ENCODE data around the gene PLXNC1. TPM values are rescaled to one million over a fixed set of nuclear protein-coding genes. Genes with fewer than 3 reads are reported as not detected.

Gene PLXNC1
- polyA plus RNA-seq, 1 of the 3 experiments (the other 2 are of a cell fraction) = 0.23 TPM

- H3K9me3 ChIP-seq = no peaks in the 10 kb centered on the region
- no peaks in the 10 kb centered on the region for H3K27me3 ChIP-seq (ENCODE audit: insufficient read depth)
- WGBS (ENCODE audit: low lambda C conversion rate) = 90% methylated on average over 9 of the region's 9 CpGs
- TF ChIP-seq FOSL2 (IDR thresholded peaks at IDR 0.05; ENCODE audit: borderline replicate concordance, low read depth) = peak; percentile 11; the same call in 1 of the 2 replicates
- TF ChIP-seq YY1 (IDR thresholded peaks at IDR 0.05; ENCODE audit: low read depth) = no peak
- no peak for TF ChIP-seq REST (IDR thresholded peaks at IDR 0.05; ENCODE audit: low read depth, low read length)
- no peak for TF ChIP-seq EP300 (IDR thresholded peaks at IDR 0.05; ENCODE audit: borderline replicate concordance in 1 of 2, low read depth in 1 of 2, low read length in 1 of 2)
- no peak for TF ChIP-seq RCOR1 (IDR thresholded peaks at IDR 0.05; ENCODE audit: low read length)
- no peak for TF ChIP-seq CHD2 (IDR thresholded peaks at IDR 0.05; ENCODE audit: low read length, partially characterized antibody)
- no peak for TF ChIP-seq SMC3 (IDR thresholded peaks at IDR 0.05; ENCODE audit: low read depth, low read length)
- TF ChIP-seq USF1 (IDR thresholded peaks at IDR 0.05; ENCODE audit: borderline replicate concordance, low read depth) = no peak
- TF ChIP-seq NRF1 (IDR thresholded peaks at IDR 0.05; ENCODE audit: low read depth, low read length) = no peak
- TF ChIP-seq MEF2A (IDR thresholded peaks at IDR 0.05; ENCODE audit: borderline replicate concordance, low read depth) = no peak
- 0 out of 2 replicates have a peak, but pooled peaks have one; percentile 33 for TF ChIP-seq JUND (IDR thresholded peaks at IDR 0.05)
- TF ChIP-seq PBX3 (IDR thresholded peaks at IDR 0.05) = no peak
- TF ChIP-seq NFIC (IDR thresholded peaks at IDR 0.05; ENCODE audit: borderline replicate concordance) = no peak
- no peaks in the 10 kb centered on the region for H3K79me2 ChIP-seq (ENCODE audit: insufficient read depth)
- no peaks in the 10 kb centered on the region for H3F3A ChIP-seq (replicated peaks; ENCODE audit: insufficient read depth)
- no peak overlapping the region for H3K4me3 ChIP-seq (ENCODE audit: low read depth in 2 of 2, low read length in 1 of 2)
- no peak for DNase-seq
- H3K4me1 ChIP-seq (ENCODE audit: control insufficient read depth in 1 of 2, insufficient read depth in 2 of 2, low read depth in 1 of 2, low read length in 1 of 2) = peaks cover 0 to 19% of the 10 kb centered on the region in 2 experiments; a peak in 1 of 4 replicates
- H3K36me3 ChIP-seq (replicated peaks in 1 of 2; ENCODE audit: control insufficient read depth in 1 of 2, insufficient read depth in 2 of 2, low read length in 1 of 2) = peaks cover 6 to 24% of the 10 kb centered on the region in 2 experiments
- no peaks in the 10 kb centered on the region for H3K9me2 ChIP-seq
- H3K27ac ChIP-seq (ENCODE audit: low read depth in 2 of 2, low read length in 1 of 2) = no peak overlapping the region
- H3K9ac ChIP-seq = no peak overlapping the region
- H3K4me2 ChIP-seq = no peak overlapping the region
- no peak overlapping the region for H2AFZ ChIP-seq (ENCODE audit: low read depth)
- ChIA-PET POLR2A (interaction anchor here (1.1 kb wide), 1 partner anchor 16 kb away, joined by 4 read pairs; no protein-coding TSS in a partner anchor), CTCF (interaction anchor here (0.8 kb wide), 1 partner anchor 8 kb away, joined by 3 read pairs; no protein-coding TSS in a partner anchor)
- H4K20me1 ChIP-seq (ENCODE audit: insufficient read depth) = no peaks in the 10 kb centered on the region
Measured at GRCh38 chr12:94305130-94305957, 157.0 kb downstream of the PLXNC1 start.

Data from SK-N-SH (cell line).